H1 (cell line): ENCODE results near the gene SAMM50. TPM values are rescaled to one million over a fixed set of nuclear protein-coding genes. Genes with fewer than 3 reads are reported as not detected.

Experiments used
- CTCF ChIA-PET: fragments of 300-600 bp; sonication (Branson Sonifier 250); formaldehyde crosslinking; loops from one replicate; lab custom pipeline; 2021; ENCODE audit not compliant: partially characterized antibody; lab: Charles Lee
- POLR2A ChIA-PET: fragments of 300-600 bp; sonication (Branson Sonifier 250); formaldehyde crosslinking; loops from one replicate; lab custom pipeline; 2021; ENCODE audit warnings: inconsistent platforms; ENCODE audit not compliant: partially characterized antibody; lab: Charles Lee
- DNase-seq, 2 experiments: peaks; one replicate each; pipeline versions ENCODE4 v3.0.0 to v3.0.0-alpha.2; 2010 to 2022; ENCODE audit warnings: low spot score in 2 of 2, low read depth in 1 of 2, mixed read lengths in 1 of 2
- FAIRE-seq: peaks from 2 replicates; lab custom pipeline; 2011; peaks lifted over from hg19 to GRCh38; lab: Jason Lieb, UNC
- H2AFZ ChIP-seq: 2 replicates; pipeline ENCODE4 v1.8.1; 2012; ENCODE audit warnings: low read length, inconsistent platforms
- H2AK5ac ChIP-seq: 2 replicates; pipeline ENCODE4 v1.6.1; 2013; ENCODE audit warnings: low read depth, low read length
- H2BK120ac ChIP-seq: replicated peaks from 2 replicates; pipeline ENCODE3; 2013; ENCODE audit warnings: low read depth, low read length, inconsistent platforms
- H2BK12ac ChIP-seq: 2 replicates; pipeline ENCODE4 v1.6.1; 2013; ENCODE audit warnings: low read depth, low read length
- H2BK15ac ChIP-seq: 2 replicates; pipeline ENCODE4 v1.6.1; 2013; ENCODE audit warnings: low read length
- H2BK20ac ChIP-seq: 2 replicates; pipeline ENCODE4 v1.6.1; 2013; ENCODE audit warnings: low read length
- H2BK5ac ChIP-seq: 2 replicates; pipeline ENCODE4 v1.6.1; 2013; ENCODE audit warnings: low read depth, low read length
- H3K14ac ChIP-seq: 2 replicates; pipeline ENCODE4 v1.6.1; 2013; ENCODE audit warnings: inconsistent platforms; ENCODE audit not compliant: insufficient read length
- H3K18ac ChIP-seq: 2 replicates; pipeline ENCODE4 v1.6.1; 2013; ENCODE audit warnings: low read length; ENCODE audit errors: extremely low read depth
- H3K23ac ChIP-seq: 2 replicates; pipeline ENCODE4 v1.6.1; 2013; ENCODE audit warnings: inconsistent platforms; ENCODE audit not compliant: insufficient read length
- H3K23me2 ChIP-seq: 2 replicates; pipeline ENCODE4 v1.6.1; 2013; ENCODE audit warnings: low read depth, low read length
- H3K27ac ChIP-seq: 2 replicates; pipeline ENCODE4 v1.6.1; 2011; ENCODE audit warnings: low read depth, low read length, inconsistent platforms
- H3K27me3 ChIP-seq, 4 experiments: replicated peaks in 1 of 4; 1 replicate in 1 of 4; 2 replicates in 3 of 4; pipeline versions ENCODE4 v1.6.1 to v1.8.1; 2011 to 2013; ENCODE audit warnings: low read length in 3 of 4, mild to moderate bottlenecking in 3 of 4, inconsistent platforms in 2 of 4, mixed read lengths in 2 of 4, moderate library complexity in 1 of 4; ENCODE audit not compliant: control insufficient read depth in 3 of 4, insufficient read depth in 3 of 4; ENCODE audit errors: extremely low read depth in 1 of 4
- H3K36me3 ChIP-seq, 4 experiments: 2 replicates each; pipeline versions ENCODE4 v1.6.1 to v1.8.1; 2011 to 2013; ENCODE audit warnings: mild to moderate bottlenecking in 4 of 4, low read length in 3 of 4, moderate library complexity in 2 of 4, control low read depth in 1 of 4, inconsistent platforms in 1 of 4; ENCODE audit not compliant: insufficient read depth in 4 of 4, control insufficient read depth in 2 of 4
- H3K4ac ChIP-seq: replicated peaks from 2 replicates; pipeline ENCODE3; 2013; ENCODE audit warnings: low read length, low read depth, mixed read lengths, inconsistent platforms; ENCODE audit not compliant: insufficient read length
- H3K4me1 ChIP-seq, 4 experiments: replicated peaks in 1 of 4; 1 replicate in 1 of 4; 2 replicates in 3 of 4; pipeline versions ENCODE4 v1.6.1 to v1.8.1; 2011 to 2013; ENCODE audit warnings: low read length in 3 of 4, inconsistent platforms in 2 of 4, mixed read lengths in 1 of 4; ENCODE audit not compliant: insufficient read depth in 4 of 4, control insufficient read depth in 3 of 4
- H3K4me2 ChIP-seq, 2 experiments: 2 replicates each; pipeline versions ENCODE4 v1.6.1 to v1.8.1; 2011 to 2013; ENCODE audit warnings: low read depth in 2 of 2, low read length in 2 of 2, control low read depth in 1 of 2, inconsistent platforms in 1 of 2, mild to moderate bottlenecking in 1 of 2; ENCODE audit not compliant: insufficient read depth in 1 of 2
- H3K4me3 ChIP-seq, 4 experiments: fragments of 200-600, 300-600 bp in 1 of 4; sonication (generic), shearing (Covaris generic), sonication (Bioruptor Twin) in 1 of 4; 2 replicates each; pipeline versions ENCODE4 v1.5.1 to v1.8.1; 2011 to 2016; ENCODE audit warnings: low read length in 4 of 4, low read depth in 3 of 4, control low read depth in 2 of 4, inconsistent platforms in 2 of 4, mild to moderate bottlenecking in 2 of 4, mixed read lengths in 1 of 4, moderate library complexity in 1 of 4; ENCODE audit not compliant: insufficient read depth in 2 of 4; ENCODE audit errors: extremely low read depth in 1 of 4
- H3K56ac ChIP-seq: replicated peaks from 2 replicates; pipeline ENCODE3; 2013; ENCODE audit warnings: low read depth, mild to moderate bottlenecking, mixed read lengths, low read length, inconsistent platforms; ENCODE audit not compliant: insufficient read length
- H3K79me1 ChIP-seq: 2 replicates; pipeline ENCODE4 v1.6.1; 2013; ENCODE audit warnings: low read depth, low read length, control low read depth
- H3K79me2 ChIP-seq, 2 experiments: 2 replicates each; pipeline versions ENCODE4 v1.6.1 to v1.8.1; 2012 to 2013; ENCODE audit warnings: low read length in 2 of 2, mild to moderate bottlenecking in 2 of 2, inconsistent platforms in 1 of 2; ENCODE audit not compliant: insufficient read depth in 2 of 2, control insufficient read depth in 1 of 2
- H3K9ac ChIP-seq, 4 experiments: replicated peaks in 1 of 4; 1 replicate in 1 of 4; 2 replicates in 3 of 4; pipeline versions ENCODE4 v1.6.1 to v1.8.1; 2011 to 2013; ENCODE audit warnings: low read depth in 3 of 4, low read length in 3 of 4, control low read depth in 2 of 4, mild to moderate bottlenecking in 2 of 4, moderate library complexity in 2 of 4, inconsistent platforms in 1 of 4; ENCODE audit errors: extremely low read depth in 1 of 4
- H3K9me3 ChIP-seq, 2 experiments: 2 replicates each; pipeline versions ENCODE4 v1.6.1 to v1.8.1; 2012 to 2013; ENCODE audit warnings: mild to moderate bottlenecking in 2 of 2, moderate library complexity in 2 of 2, control low read depth in 1 of 2, inconsistent platforms in 1 of 2, low read depth in 1 of 2, low read length in 1 of 2, mixed read lengths in 1 of 2; ENCODE audit not compliant: insufficient read depth in 2 of 2
- H4K20me1 ChIP-seq, 2 experiments: replicated peaks in 1 of 2; 2 replicates each; pipeline versions ENCODE3 to v1.8.1; 2011 to 2013; ENCODE audit warnings: inconsistent platforms in 2 of 2, low read length in 2 of 2, mild to moderate bottlenecking in 1 of 2; ENCODE audit not compliant: insufficient read depth in 2 of 2, control insufficient read depth in 1 of 2
- H4K5ac ChIP-seq: 2 replicates; pipeline ENCODE4 v1.6.1; 2013; ENCODE audit warnings: low read length, low read depth, mixed read lengths, inconsistent platforms; ENCODE audit not compliant: insufficient read length
- H4K8ac ChIP-seq: 2 replicates; pipeline ENCODE4 v1.8.0; 2013; ENCODE audit warnings: mild to moderate bottlenecking, moderate library complexity, low read length, inconsistent platforms; ENCODE audit not compliant: insufficient read depth; ENCODE audit errors: extremely low read depth
- H4K91ac ChIP-seq: replicated peaks from 2 replicates; pipeline ENCODE3; 2013; ENCODE audit warnings: low read length, mixed read lengths, inconsistent platforms; ENCODE audit not compliant: insufficient read length
- BACH1 ChIP-seq: IDR thresholded peaks from 2 replicates; pipeline ENCODE4 v1.6.1; 2012; ENCODE audit warnings: low read length, improper control_type of control experiment
- SP1 ChIP-seq: IDR thresholded peaks from 2 replicates; pipeline ENCODE4 v1.6.1; 2011; ENCODE audit warnings: low read depth, low read length
- YY1 ChIP-seq: IDR thresholded peaks from 2 replicates; pipeline ENCODE4 v1.6.1; 2011; ENCODE audit warnings: low read depth, mild to moderate bottlenecking, low read length
- whole genome bisulfite sequencing, 2 experiments: shearing (Covaris generic) in 1 of 2; methylation state at CpG; one replicate each; pipeline versions ENCODE4 v1.1.6 to v1.1.7; 2013 to 2015; ENCODE audit warnings: low lambda C conversion rate in 2 of 2, mixed read lengths in 2 of 2, inconsistent platforms in 1 of 2, low coverage in 1 of 2, missing lambda C conversion rate in 1 of 2; ENCODE audit not compliant: insufficient replicate concordance in 2 of 2, insufficient coverage in 1 of 2, insufficient read length in 1 of 2; ENCODE audit errors: extremely low coverage in 1 of 2, missing lambda C conversion rate in 1 of 2; 5-methylcytosine and 5-hydroxymethylcytosine counted together
- polyA plus RNA-seq, 7 experiments: library from polyadenylated mRNA; depleted of rRNA in 3 of 7; stranded (reverse) in 5 of 7; unstranded in 2 of 7; fragments of >200 nt in 5 of 7; fragments of 200-250 nt in 2 of 7; gene quantifications; 1 replicate in 5 of 7; 2 replicates in 1 of 7; 4 replicates in 1 of 7; pipeline versions ENCODE4 v1.2.1 to v1.2.3, GENCODE V29; 2011 to 2013; ENCODE audit warnings: missing spikeins in 2 of 7, mixed read lengths in 2 of 7
- total RNA-seq: library from RNA; stranded (reverse); fragmentation: NEBNext Ultra II Directional; extraction: Animal tissue kit (Norgen Biotek cat#: 25700); gene quantifications from 2 replicates; pipeline ENCODE4 v1.2.1, GENCODE V29; 2021

The SAMM50 gene
- total and polyA plus RNA-seq, 2 of the 8 experiments (the other 6 are each of a cell fraction or from before 2014, with no cell fraction given): 45.4 to 70.3 TPM

DNA sequence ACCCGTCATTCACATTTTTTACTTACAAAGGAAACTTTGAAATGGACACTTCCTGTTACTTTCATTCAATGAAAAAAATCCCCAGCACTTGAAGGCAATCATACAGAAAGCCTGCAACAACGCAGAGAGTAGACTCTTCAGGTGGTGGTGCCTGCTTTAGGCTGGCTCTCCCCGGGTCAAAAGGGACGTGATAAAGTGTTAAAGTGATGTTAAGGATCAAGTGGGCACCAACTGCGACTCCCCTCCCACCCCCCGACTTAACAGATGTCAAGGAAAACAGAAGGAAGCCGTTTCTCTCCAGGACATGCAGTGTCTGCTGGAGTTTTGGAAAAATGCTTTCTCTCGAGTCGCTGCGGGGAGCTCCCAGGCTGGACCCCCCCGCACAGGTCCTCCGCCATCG is 32.1 kb upstream of the SAMM50 start:
- no peak for TF ChIP-seq BACH1
- TF ChIP-seq YY1: 0 out of 2 replicates have a peak, but pooled peaks have one; percentile 22
- 0 out of 2 replicates have a peak, but pooled peaks have one; percentile 12 for TF ChIP-seq SP1
- peaks cover 3 to 17% (median 7%) of the 10 kb centered on the region in 4 experiments; a peak in 7 of 8 replicates for H3K36me3 ChIP-seq
- H3K23ac ChIP-seq: no peak overlapping the region
- H3K23me2 ChIP-seq: peaks cover 15% of the 10 kb centered on the region; the same call in 1 of the 2 replicates
- H2AK5ac ChIP-seq: no peak overlapping the region
- CTCF ChIA-PET: interaction anchor here (0.6 to 3.0 kb wide), 7 partner anchors 17 to 1856 kb away, joined by 3 to 12 read pairs (median 3); no protein-coding TSS in a partner anchor
- peak overlapping the region; percentile 47; the same call in 1 of the 2 replicates for H2BK5ac ChIP-seq
- H3K4ac ChIP-seq: peak overlapping the region; percentile 8
- H3K56ac ChIP-seq: peak overlapping the region; percentile 1
- H3K9me3 ChIP-seq: no peaks in the 10 kb centered on the region
- FAIRE-seq (no peak), DNase-seq (peak in 1 of 2 experiments; percentile 56)
- peaks cover 12% of the 10 kb centered on the region for H3K79me1 ChIP-seq
- no peak overlapping the region for H4K8ac ChIP-seq
- H3K27ac ChIP-seq: peak overlapping the region; percentile 52; the same call in 1 of the 2 replicates
- H3K79me2 ChIP-seq: peaks cover 0 to 17% of the 10 kb centered on the region in 2 experiments; a peak in 1 of 4 replicates
- peaks cover 8 to 24% (median 18%) of the 10 kb centered on the region in 4 experiments for H3K4me1 ChIP-seq
- 4% methylated on average over 10 of the region's 13 CpGs; no CpG with 5 or more reads in 1 of the 2 experiments for WGBS, 2 experiments
- no peaks in the 10 kb centered on the region; a peak in 1 of 7 replicates for H3K27me3 ChIP-seq
- H2BK120ac ChIP-seq: no peak overlapping the region
- H4K91ac ChIP-seq: no peak overlapping the region
- H3K4me3 ChIP-seq: peak overlapping the region; percentile 54 to 62 (median 58)
- H4K20me1 ChIP-seq: peaks cover 3 to 16% of the 10 kb centered on the region in 2 experiments
- H3K4me2 ChIP-seq: peak overlapping the region; percentile 79 to 88
- 0 out of 7 replicates have a peak overlapping the region, but pooled peaks of 1 of the 4 experiments have one; percentile 45 for H3K9ac ChIP-seq
- no peak overlapping the region for H3K14ac ChIP-seq
- peak overlapping the region; percentile 24 for H4K5ac ChIP-seq
- no peak overlapping the region for H2BK20ac ChIP-seq
- POLR2A ChIA-PET: interaction anchor here (0.7 to 1.8 kb wide), 4 partner anchors 9 to 244 kb away, joined by 4 to 5 read pairs (median 4); no protein-coding TSS in a partner anchor
- peak overlapping the region; percentile 95; the same call in 1 of the 2 replicates for H2AFZ ChIP-seq
- no peak overlapping the region for H2BK15ac ChIP-seq
- H3K18ac ChIP-seq: peak overlapping the region; percentile 78; the same call in 1 of the 2 replicates
- H2BK12ac ChIP-seq: peak overlapping the region; percentile 68; the same call in 1 of the 2 replicates
